ENCODE measurements around the gene CEP97.
"Not testable (repeated sequence)": the region's sequence is repeated elsewhere in the genome, so short reads cannot be mapped to it uniquely, and the experiment has no call there.

The CEP97 gene

GRCh38 chr3:101703169-101703568 lies 21.2 kb upstream of the CEP97 start:
- no peak for DNase-seq (ENCODE audit: low read depth, low spot score)

- DNase-seq (ENCODE audit: low read depth, low spot score), result not testable (repeated sequence)
Measured at GRCh38 chr3:101704639-101705038, 19.8 kb upstream of the CEP97 start.

- DNase-seq (ENCODE audit: low read depth, low spot score), result no peak
Measured at GRCh38 chr3:101709126-101709525, 15.3 kb upstream of the CEP97 start.

GRCh38 chr3:101718455-101718854 lies 6.0 kb upstream of the CEP97 start:
- DNase-seq (ENCODE audit: low read depth, low spot score), result no peak

- no peak for DNase-seq (ENCODE audit: low read depth, low spot score)
Measured at GRCh38 chr3:101719604-101720185, 4.7 kb upstream of the CEP97 start.

- no peak for DNase-seq (ENCODE audit: low read depth, low spot score)
Measured at GRCh38 chr3:101720851-101721840, 3.3 kb upstream of the CEP97 start.

GRCh38 chr3:101722394-101723173 lies 1.8 kb upstream of the CEP97 start:
- no peak for DNase-seq (ENCODE audit: low read depth, low spot score)

GRCh38 chr3:101725194-101725889 lies 928 bp downstream of the CEP97 start:
- peak; percentile 44 for DNase-seq (ENCODE audit: low read depth, low spot score)

GRCh38 chr3:101725890-101726275 lies 1.5 kb downstream of the CEP97 start:
- no peak for DNase-seq (ENCODE audit: low read depth, low spot score)

- no peak for DNase-seq (ENCODE audit: low read depth, low spot score)
Measured at GRCh38 chr3:101729586-101729985, 5.2 kb downstream of the CEP97 start.

GRCh38 chr3:101730839-101731238 lies 6.4 kb downstream of the CEP97 start:
- DNase-seq (ENCODE audit: low read depth, low spot score), result no peak

GRCh38 chr3:101732240-101732641 lies 7.8 kb downstream of the CEP97 start:
- DNase-seq (ENCODE audit: low read depth, low spot score), result no peak

GRCh38 chr3:101735833-101736232 lies 11.4 kb downstream of the CEP97 start:
- no peak for DNase-seq (ENCODE audit: low read depth, low spot score)

- DNase-seq (ENCODE audit: low read depth, low spot score), result not testable (repeated sequence)
Measured at GRCh38 chr3:101741914-101742313, 17.5 kb downstream of the CEP97 start.

GRCh38 chr3:101744811-101745210 lies 20.4 kb downstream of the CEP97 start:
- DNase-seq (ENCODE audit: low read depth, low spot score), result no peak

GRCh38 chr3:101745934-101746333 lies 21.5 kb downstream of the CEP97 start:
- DNase-seq (ENCODE audit: low read depth, low spot score), result not testable (repeated sequence)

- DNase-seq (ENCODE audit: low read depth, low spot score), result not testable (repeated sequence)
Measured at GRCh38 chr3:101753386-101754113, 29.1 kb downstream of the CEP97 start.

GRCh38 chr3:101758224-101758623 lies 33.8 kb downstream of the CEP97 start:
- no peak for DNase-seq (ENCODE audit: low read depth, low spot score)

GRCh38 chr3:101762041-101762646 lies 37.7 kb downstream of the CEP97 start:
- DNase-seq (ENCODE audit: low read depth, low spot score), result no peak

- DNase-seq (ENCODE audit: low read depth, low spot score), result not testable (repeated sequence)
Measured at GRCh38 chr3:101777745-101778281, 53.4 kb downstream of the CEP97 start.
